H1 (cell line): ENCODE results near the gene CCDC40. TPM values are rescaled to one million over a fixed set of nuclear protein-coding genes. Genes with fewer than 3 reads are reported as not detected.

Experiments
- CHD7 ChIP-seq: fragments of 300-600 bp; sonication (generic); IDR thresholded peaks from 2 replicates; pipeline ENCODE4 v1.7.1; 2012; ENCODE audit warnings: low read length, moderate library complexity, mild to moderate bottlenecking, inconsistent platforms; ENCODE audit not compliant: insufficient replicate concordance
- GTF2F1 ChIP-seq: IDR thresholded peaks from 2 replicates; pipeline ENCODE4 v1.6.1; 2012; ENCODE audit warnings: low read depth, low read length, improper control_type of control experiment, borderline replicate concordance
- JUN ChIP-seq: IDR thresholded peaks from 2 replicates; pipeline ENCODE4 v1.6.1; 2011; ENCODE audit warnings: low read depth, mild to moderate bottlenecking, improper control_type of control experiment, low read length
- RFX5 ChIP-seq: IDR thresholded peaks from 2 replicates; pipeline ENCODE4 v1.6.1; 2011; ENCODE audit warnings: low read depth, low read length, improper control_type of control experiment, borderline replicate concordance
- RXRA ChIP-seq: IDR thresholded peaks from 2 replicates; pipeline ENCODE4 v1.6.1; 2011; ENCODE audit warnings: low read depth, mild to moderate bottlenecking, low read length, moderate library complexity; ENCODE audit not compliant: insufficient read depth
- SP4 ChIP-seq: IDR thresholded peaks from 2 replicates; pipeline ENCODE4 v1.6.1; 2012; ENCODE audit warnings: low read length, inconsistent platforms
- polyA plus RNA-seq, 7 experiments: library from polyadenylated mRNA; depleted of rRNA in 3 of 7; stranded (reverse) in 5 of 7; unstranded in 2 of 7; fragments of >200 nt in 5 of 7; fragments of 200-250 nt in 2 of 7; gene quantifications; 1 replicate in 5 of 7; 2 replicates in 1 of 7; 4 replicates in 1 of 7; pipeline versions ENCODE4 v1.2.1 to v1.2.3, GENCODE V29; 2011 to 2013; ENCODE audit warnings: missing spikeins in 2 of 7, mixed read lengths in 2 of 7
- total RNA-seq: library from RNA; stranded (reverse); fragmentation: NEBNext Ultra II Directional; extraction: Animal tissue kit (Norgen Biotek cat#: 25700); gene quantifications from 2 replicates; pipeline ENCODE4 v1.2.1, GENCODE V29; 2021

Gene CCDC40
- total and polyA plus RNA-seq, 2 of the 8 experiments (the other 6 are each of a cell fraction or from before 2014, with no cell fraction given): 4.1 to 11.5 TPM

GRCh38 chr17:80006811-80007752 is 29.4 kb upstream of the CCDC40 start (continued):
- TF ChIP-seq CHD7: no peak
- TF ChIP-seq JUN: no peak
- no peak for TF ChIP-seq SP4
- no peak for TF ChIP-seq RXRA
- TF ChIP-seq RFX5: no peak
- TF ChIP-seq GTF2F1: no peak
